NCI-H187 treated with DMSO at 0.1 percent for 48 hours (cell line): ENCODE results near the gene SLC40A1.

Experiments used
- DNase-seq: peaks from one replicate; lab custom pipeline; 2025; lab: John Stamatoyannopoulos, UW

Gene SLC40A1

GRCh38 chr2:189599245-189599644, 18.7 kb upstream of the SLC40A1 start:
- no peak for DNase-seq

- DNase-seq = no peak
Observed at GRCh38 chr2:189595417-189595816, 14.8 kb upstream of the SLC40A1 start.

- DNase-seq = no peak
Observed at GRCh38 chr2:189594305-189594704, 13.7 kb upstream of the SLC40A1 start.

GRCh38 chr2:189593115-189593514, 12.5 kb upstream of the SLC40A1 start:
- no peak for DNase-seq

- DNase-seq = no peak
Observed at GRCh38 chr2:189592353-189592984, 11.9 kb upstream of the SLC40A1 start.

- DNase-seq = no peak
Observed at GRCh38 chr2:189587780-189588179, 7.2 kb upstream of the SLC40A1 start.

GRCh38 chr2:189585226-189585756, 4.7 kb upstream of the SLC40A1 start:
- DNase-seq = no peak

GRCh38 chr2:189584686-189585085, 4.1 kb upstream of the SLC40A1 start:
- no peak for DNase-seq

GRCh38 chr2:189583227-189584198, 2.9 kb upstream of the SLC40A1 start:
- no peak for DNase-seq

GRCh38 chr2:189582809-189583192, 2.2 kb upstream of the SLC40A1 start:
- no peak for DNase-seq

- DNase-seq = no peak
Observed at GRCh38 chr2:189582140-189582808, 1.7 kb upstream of the SLC40A1 start.

- no peak for DNase-seq
Observed at GRCh38 chr2:189581354-189582139, 961 bp upstream of the SLC40A1 start.

- DNase-seq = no peak
Observed at GRCh38 chr2:189580241-189580651, 340 bp downstream of the SLC40A1 start.

GRCh38 chr2:189579585-189580186, 900 bp downstream of the SLC40A1 start:
- no peak for DNase-seq

GRCh38 chr2:189578272-189578950, 2.2 kb downstream of the SLC40A1 start:
- DNase-seq = no peak

GRCh38 chr2:189577121-189577520, 3.5 kb downstream of the SLC40A1 start:
- DNase-seq = no peak

GRCh38 chr2:189576396-189576795, 4.2 kb downstream of the SLC40A1 start:
- no peak for DNase-seq

GRCh38 chr2:189574793-189575475, 5.7 kb downstream of the SLC40A1 start:
- DNase-seq = no peak

- DNase-seq = no peak
Observed at GRCh38 chr2:189570570-189571031, 10.0 kb downstream of the SLC40A1 start.
